Uterus (tissue), 4 donors: ENCODE results near the gene S100Z. TPM values are rescaled to one million over a fixed set of nuclear protein-coding genes. Genes with fewer than 3 reads are reported as not detected.
A peak's percentile ranks its signal among the peaks of the same experiment; 100 is the strongest.
"Not testable (repeated sequence)": the region's sequence is repeated elsewhere in the genome, so short reads cannot be mapped to it uniquely, and the experiment has no call there.

ENCODE experiments used
- DNase-seq, 2 donors: peaks; one replicate each; pipeline ENCODE4 v3.0.0-alpha.2; 2019 to 2020
- H3K27ac ChIP-seq, 2 donors: fragments of 200-600 bp; sonication (generic); 1 replicate in 1 of 2; 2 replicates in 1 of 2; pipeline ENCODE4 v1.5.1; 2016 to 2018
- H3K27me3 ChIP-seq, 2 donors: fragments of 200-600 bp; sonication (generic); one replicate each; pipeline ENCODE4 v1.5.1; 2018 to 2019; ENCODE audit warnings: control low read depth in 1 of 2
- H3K36me3 ChIP-seq, 2 donors: fragments of 200-600 bp; sonication (generic); one replicate each; pipeline ENCODE4 v1.5.1; 2019; ENCODE audit warnings: control low read depth in 1 of 2
- H3K4me1 ChIP-seq, 2 donors: fragments of 200-600 bp; sonication (generic); one replicate each; pipeline ENCODE4 v1.5.1; 2018 to 2019; ENCODE audit warnings: control low read depth in 1 of 2
- H3K4me3 ChIP-seq, 2 donors: fragments of 200-600 bp; sonication (generic); 1 replicate in 1 of 2; 2 replicates in 1 of 2; pipeline ENCODE4 v1.5.1; 2018 to 2019; ENCODE audit warnings: mild to moderate bottlenecking in 1 of 2
- H3K9me3 ChIP-seq, 2 donors: fragments of 200-600 bp; sonication (generic); one replicate each; pipeline ENCODE4 v1.5.1; 2019; ENCODE audit warnings: control low read depth in 1 of 2
- POLR2A ChIP-seq, 2 donors: fragments of 450-650 bp; IDR thresholded peaks; one replicate each; pipeline ENCODE4 v1.6.1; 2016; ENCODE audit warnings: antibody characterized with exemption in 2 of 2, mild to moderate bottlenecking in 1 of 2, moderate library complexity in 1 of 2
- intact Hi-C: fragments of 100-400 bp; cut with DNase I; formaldehyde crosslinking; loops from one replicate; pipeline ENCODE4 v1.15.1; 2023; ENCODE audit warnings: low total_unique reads
- total RNA-seq, 4 donors: library from RNA; depleted of rRNA in 3 of 4; stranded (reverse); fragments of >200 nt in 3 of 4; gene quantifications; one replicate each; pipeline versions ENCODE4 v1.1.0 to v1.2.4, GENCODE V29; 2014 to 2023
- TF ChIP-seq, protein P1 (sequence below), 4 experiments: fragments of 200-600 bp in 2 of 4; fragments of 450-650 bp in 2 of 4; sonication (generic) in 2 of 4; IDR thresholded peaks; one replicate each; pipeline ENCODE4 v1.5.1; 2016 to 2019; ENCODE audit warnings: antibody characterized with exemption in 4 of 4, mild to moderate bottlenecking in 2 of 4, moderate library complexity in 1 of 4
- donor health status: DM: yes; HTN: yes; CAD: no.

The S100Z gene
- total RNA-seq, 4 donors from 2014 or later = 0.35 TPM; not detected in 3

DNA sequence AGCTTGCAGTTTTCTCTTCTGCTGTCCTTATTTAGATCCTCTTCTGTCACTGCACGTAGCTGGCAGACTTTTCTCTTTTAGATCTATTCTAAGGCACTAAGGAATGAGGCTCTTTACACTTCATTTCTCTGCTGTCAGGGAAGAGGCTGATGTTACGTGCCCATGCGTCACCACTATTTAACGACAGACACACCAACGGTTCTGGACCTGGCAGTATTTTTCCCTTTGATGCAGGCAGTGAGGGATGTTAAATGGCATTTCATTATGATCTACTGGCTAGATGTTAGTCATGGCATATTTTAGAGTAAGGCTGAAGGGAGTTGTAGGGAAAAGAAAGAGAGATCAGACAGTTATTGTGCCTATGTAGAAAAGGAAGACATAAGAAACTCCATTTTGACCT lies 94.8 kb downstream of the S100Z start:
- intact Hi-C loops = no loop called here
- Histone ChIP-seq H3K36me3 (no peaks in the 10 kb centered on the region), H3K27ac (no peak overlapping the region), H3K4me1 (no peaks in the 10 kb centered on the region), H3K27me3 (no peaks in the 10 kb centered on the region), H3K9me3 (no peaks in the 10 kb centered on the region), H3K4me3 (no peak overlapping the region)
- no peak for DNase-seq
- no peak for TF ChIP-seq POLR2A (IDR thresholded peaks at IDR 0.05)
- TF ChIP-seq, protein P1, sequence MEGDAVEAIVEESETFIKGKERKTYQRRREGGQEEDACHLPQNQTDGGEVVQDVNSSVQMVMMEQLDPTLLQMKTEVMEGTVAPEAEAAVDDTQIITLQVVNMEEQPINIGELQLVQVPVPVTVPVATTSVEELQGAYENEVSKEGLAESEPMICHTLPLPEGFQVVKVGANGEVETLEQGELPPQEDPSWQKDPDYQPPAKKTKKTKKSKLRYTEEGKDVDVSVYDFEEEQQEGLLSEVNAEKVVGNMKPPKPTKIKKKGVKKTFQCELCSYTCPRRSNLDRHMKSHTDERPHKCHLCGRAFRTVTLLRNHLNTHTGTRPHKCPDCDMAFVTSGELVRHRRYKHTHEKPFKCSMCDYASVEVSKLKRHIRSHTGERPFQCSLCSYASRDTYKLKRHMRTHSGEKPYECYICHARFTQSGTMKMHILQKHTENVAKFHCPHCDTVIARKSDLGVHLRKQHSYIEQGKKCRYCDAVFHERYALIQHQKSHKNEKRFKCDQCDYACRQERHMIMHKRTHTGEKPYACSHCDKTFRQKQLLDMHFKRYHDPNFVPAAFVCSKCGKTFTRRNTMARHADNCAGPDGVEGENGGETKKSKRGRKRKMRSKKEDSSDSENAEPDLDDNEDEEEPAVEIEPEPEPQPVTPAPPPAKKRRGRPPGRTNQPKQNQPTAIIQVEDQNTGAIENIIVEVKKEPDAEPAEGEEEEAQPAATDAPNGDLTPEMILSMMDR (IDR thresholded peaks at IDR 0.05) = no peak

DNA sequence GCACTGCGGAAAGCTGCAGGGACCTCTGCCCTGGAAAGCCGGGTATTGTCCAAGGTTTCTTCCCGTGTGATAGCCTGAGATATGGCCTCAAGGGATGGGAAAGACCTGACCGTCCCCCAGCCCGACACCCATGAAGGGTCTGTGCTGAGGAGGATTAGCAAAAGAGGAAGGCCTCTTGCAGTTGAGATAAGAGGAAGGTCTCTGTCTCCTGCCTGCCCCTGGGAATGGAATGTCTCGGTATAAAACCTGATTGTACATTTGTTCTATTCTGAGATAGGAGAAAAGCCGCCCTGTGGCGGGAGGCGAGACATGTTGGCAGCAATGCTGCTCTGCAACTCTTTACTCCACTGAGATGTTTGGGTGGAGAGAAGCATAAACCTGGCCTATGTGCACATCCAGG lies 95.4 kb downstream of the S100Z start:
- H3K36me3 ChIP-seq, DNase-seq, H3K4me1 ChIP-seq, H3K27ac ChIP-seq, H3K27me3 ChIP-seq, intact Hi-C loops, H3K9me3 ChIP-seq, H3K4me3 ChIP-seq: not testable (repeated sequence)

DNA sequence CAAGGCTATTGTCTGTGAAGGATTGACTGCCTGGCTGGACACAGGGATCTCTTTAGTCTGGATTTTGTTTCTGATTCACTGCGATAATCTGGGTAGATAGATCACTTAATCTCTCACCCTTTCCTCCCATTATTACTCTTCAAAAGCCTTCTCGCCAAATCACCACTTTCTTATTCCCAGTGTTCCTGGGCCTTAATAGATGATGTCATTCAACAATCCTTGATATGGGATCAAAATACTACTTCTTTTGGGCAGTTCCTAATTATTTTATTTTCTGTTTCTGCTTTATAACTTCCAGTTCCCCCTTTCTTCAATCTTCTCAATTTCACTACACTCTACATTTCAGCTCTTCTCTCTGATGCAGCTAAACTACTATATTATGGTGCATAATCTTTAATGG lies 96.3 kb downstream of the S100Z start:
- TF ChIP-seq, protein P1 (IDR thresholded peaks at IDR 0.05) = no peak
- no peak for TF ChIP-seq POLR2A (IDR thresholded peaks at IDR 0.05)
- no peaks in the 10 kb centered on the region for H3K4me1 ChIP-seq
- no peaks in the 10 kb centered on the region for H3K27me3 ChIP-seq
- no peak for DNase-seq
- H3K36me3 ChIP-seq = no peaks in the 10 kb centered on the region
- intact Hi-C loops = no loop called here
- no peak overlapping the region for H3K4me3 ChIP-seq
- H3K27ac ChIP-seq = no peak overlapping the region
- H3K9me3 ChIP-seq = no peaks in the 10 kb centered on the region

DNA sequence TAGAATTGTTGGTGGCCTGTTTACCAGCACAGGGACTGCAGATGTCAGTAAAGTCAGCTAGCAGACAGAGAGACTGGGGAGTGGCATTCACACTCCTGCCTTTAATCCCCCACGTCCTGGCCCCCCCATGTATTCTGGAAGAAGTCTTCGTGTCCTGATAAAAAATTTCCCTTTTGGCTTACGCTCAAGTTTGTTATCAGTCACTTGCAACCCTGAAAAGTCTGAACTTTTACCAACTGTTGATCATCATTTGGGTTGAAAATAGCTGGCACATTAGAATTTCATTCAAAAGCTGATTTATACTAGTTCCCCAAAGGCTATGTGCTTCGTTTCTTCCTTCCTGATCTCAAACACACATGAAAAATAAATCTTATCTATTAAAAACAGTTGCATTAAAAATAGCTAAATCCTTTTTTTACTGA lies 97.3 kb downstream of the S100Z start:
- no peaks in the 10 kb centered on the region for H3K9me3 ChIP-seq
- no peaks in the 10 kb centered on the region for H3K27me3 ChIP-seq
- H3K4me1 ChIP-seq = no peaks in the 10 kb centered on the region
- intact Hi-C loops = no loop called here
- no peak overlapping the region for H3K4me3 ChIP-seq
- no peaks in the 10 kb centered on the region for H3K36me3 ChIP-seq
- no peak for DNase-seq
- TF ChIP-seq, protein P1 (IDR thresholded peaks at IDR 0.05) = no peak
- TF ChIP-seq POLR2A (IDR thresholded peaks at IDR 0.05) = no peak
- H3K27ac ChIP-seq = peak overlapping the region in 1 of 2 donors; percentile 27

DNA sequence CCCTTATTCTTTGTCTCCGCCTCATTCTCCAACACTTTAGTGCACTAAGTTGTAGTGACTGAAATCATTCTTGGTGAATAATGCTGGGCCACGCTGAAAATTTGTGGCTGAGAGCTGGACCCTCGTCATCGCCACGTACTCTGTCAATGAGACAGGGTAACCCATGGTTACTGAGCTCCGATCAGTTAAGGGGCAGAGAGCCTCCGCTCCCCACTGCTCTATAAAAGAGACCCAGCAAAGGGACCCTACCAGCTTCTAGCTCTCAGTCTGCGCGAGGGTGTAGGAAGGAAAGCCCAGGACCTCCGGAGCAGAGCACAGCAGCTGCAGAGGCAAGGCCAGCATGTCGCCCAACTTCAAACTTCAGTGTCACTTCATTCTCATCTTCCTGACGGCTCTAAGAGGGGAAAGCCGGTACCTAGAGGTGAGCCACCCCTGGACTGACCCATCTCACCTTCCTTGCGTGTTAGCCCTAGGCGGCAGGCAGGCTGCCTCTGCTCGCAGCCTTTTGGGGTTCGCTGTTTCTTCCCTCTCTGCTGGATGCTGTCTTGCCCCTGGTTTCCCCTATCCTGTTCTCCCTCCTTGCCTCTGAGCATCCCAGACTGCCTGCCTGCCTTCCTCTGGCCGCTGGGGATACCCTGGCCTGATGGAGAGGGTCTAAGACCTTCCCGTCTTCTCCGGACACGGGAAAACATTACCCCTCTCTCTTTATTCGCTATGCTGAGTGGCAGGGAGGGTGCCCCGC lies 103.2 kb downstream of the S100Z start, which contains the start of gene CRHBP:
Gene CRHBP (plus strand): TSS at position 251 of the 742 bp plus-strand sequence. CDS start 90 bp downstream, at position 341.
- H3K4me3 ChIP-seq = peak within 1 kb of the TSS in 1 of 2 donors; percentile 5
- intact Hi-C loops = no loop called here
- no peaks in the 10 kb centered on the region for H3K9me3 ChIP-seq
- H3K27me3 ChIP-seq = no peaks in the 10 kb centered on the region
- TF ChIP-seq POLR2A (IDR thresholded peaks at IDR 0.05) = no peak
- TF ChIP-seq, protein P1 (IDR thresholded peaks at IDR 0.05) = no peak
- H3K27ac ChIP-seq = no peak within 1 kb of the TSS
- H3K36me3 ChIP-seq = no peaks in the 10 kb centered on the region
- H3K4me1 ChIP-seq = no peaks in the 10 kb centered on the region
- DNase-seq = no peak
